Uterus (tissue), 2 donors: ENCODE data around the gene FAM32A.

ENCODE experiments used
- CTCF ChIP-seq, 4 experiments: fragments of 200-600 bp in 2 of 4; fragments of 450-650 bp in 2 of 4; sonication (generic) in 2 of 4; IDR thresholded peaks; one replicate each; pipeline ENCODE4 v1.5.1; 2016 to 2019; ENCODE audit warnings: antibody characterized with exemption in 4 of 4, mild to moderate bottlenecking in 2 of 4, moderate library complexity in 1 of 4
- POLR2A ChIP-seq, 2 donors: fragments of 450-650 bp; IDR thresholded peaks; one replicate each; pipeline ENCODE4 v1.6.1; 2016; ENCODE audit warnings: antibody characterized with exemption in 2 of 2, mild to moderate bottlenecking in 1 of 2, moderate library complexity in 1 of 2

DNA sequence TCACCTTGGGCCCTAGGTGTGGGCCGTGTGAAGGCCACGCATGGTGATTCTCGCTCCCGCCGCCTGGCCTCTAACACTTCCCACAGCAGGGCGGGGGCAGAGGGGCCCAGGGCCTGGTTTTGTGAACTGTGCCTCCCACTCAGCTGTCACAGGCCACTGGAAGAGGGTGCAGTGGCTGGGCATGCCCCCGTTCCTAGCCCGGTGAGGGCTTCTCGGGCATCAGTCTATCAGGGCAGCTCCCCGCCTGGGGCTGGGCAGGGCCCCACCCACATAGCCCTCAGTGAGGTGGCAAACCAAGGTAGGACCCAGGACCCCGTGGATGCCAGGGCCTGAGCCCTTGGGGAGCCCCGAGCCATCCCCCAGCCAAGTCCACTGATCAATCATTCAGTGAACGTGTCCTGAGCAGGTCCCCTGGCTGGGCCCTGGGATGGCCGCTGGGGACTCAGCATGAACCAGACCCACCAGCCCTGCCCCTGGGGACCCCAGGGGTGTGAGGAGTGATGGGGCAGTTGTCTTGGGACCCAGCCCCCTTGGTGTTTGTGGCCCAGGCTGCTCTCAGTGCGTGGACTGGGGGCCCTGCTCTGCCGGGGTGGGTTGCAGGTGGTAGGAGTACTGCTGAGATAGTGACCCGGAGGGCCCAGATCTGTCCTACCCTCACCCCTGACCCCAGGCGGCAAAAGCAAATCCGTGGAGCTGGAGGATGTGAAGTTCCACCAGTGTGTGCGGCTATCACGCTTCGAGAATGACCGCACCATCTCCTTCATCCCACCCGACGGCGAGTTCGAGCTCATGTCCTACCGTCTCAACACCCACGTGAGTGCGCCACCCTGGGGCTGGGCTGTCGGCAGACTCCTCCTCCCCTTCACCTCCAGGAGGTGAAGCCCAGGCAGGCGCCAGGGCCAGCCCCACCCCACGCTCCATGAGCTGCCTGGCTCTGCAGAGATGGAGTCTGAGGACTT, 41.9 kb downstream of the FAM32A start:
- no peak for TF ChIP-seq CTCF (IDR thresholded peaks at IDR 0.05)
- TF ChIP-seq POLR2A (IDR thresholded peaks at IDR 0.05) = no peak
